Fibroblast of peridontal ligament (primary cell): Measurements from ENCODE around the gene ZBTB7C.

Source experiments
- DNase-seq: peaks from one replicate; pipeline ENCODE4 v3.0.0-alpha.2; 2010; ENCODE audit errors: extremely low read depth

The ZBTB7C gene

DNA sequence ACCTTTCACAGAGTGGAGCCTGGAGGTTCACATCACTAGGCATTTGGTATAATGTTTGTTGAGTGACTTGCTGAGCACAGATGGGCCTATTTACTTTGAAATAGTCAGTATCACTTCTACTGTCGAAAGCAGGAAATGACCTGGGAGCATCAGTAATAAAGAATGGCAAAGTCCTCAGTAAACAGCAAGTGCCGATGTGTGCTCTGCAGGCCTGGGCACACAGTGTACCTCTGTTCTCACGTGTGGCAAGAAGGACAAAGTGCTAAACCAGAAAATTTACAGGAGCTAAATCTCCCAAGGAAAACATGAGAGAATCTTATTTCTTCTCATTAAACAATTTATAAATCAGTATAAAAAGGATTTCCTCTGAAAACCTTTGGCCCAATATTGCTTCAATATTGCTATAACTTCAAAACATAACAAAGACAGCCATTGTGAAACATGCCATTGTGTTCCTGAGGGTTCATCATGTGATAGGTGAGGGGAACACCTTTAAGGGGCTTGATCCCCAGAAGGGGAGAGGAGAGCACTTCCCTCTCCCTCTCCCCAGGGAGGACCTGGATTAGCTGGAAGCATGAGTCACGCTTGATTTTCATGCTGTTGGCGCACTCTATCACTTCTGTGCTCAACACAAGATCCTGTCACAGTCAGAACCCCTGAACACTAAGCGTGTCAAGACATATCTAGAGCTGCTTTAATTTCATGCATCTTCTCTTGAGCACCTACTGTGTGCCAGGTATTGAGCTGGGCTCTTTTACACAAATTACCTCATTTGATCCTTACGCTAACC lies 347.2 kb downstream of the ZBTB7C start:
- DNase-seq = no peak

DNA sequence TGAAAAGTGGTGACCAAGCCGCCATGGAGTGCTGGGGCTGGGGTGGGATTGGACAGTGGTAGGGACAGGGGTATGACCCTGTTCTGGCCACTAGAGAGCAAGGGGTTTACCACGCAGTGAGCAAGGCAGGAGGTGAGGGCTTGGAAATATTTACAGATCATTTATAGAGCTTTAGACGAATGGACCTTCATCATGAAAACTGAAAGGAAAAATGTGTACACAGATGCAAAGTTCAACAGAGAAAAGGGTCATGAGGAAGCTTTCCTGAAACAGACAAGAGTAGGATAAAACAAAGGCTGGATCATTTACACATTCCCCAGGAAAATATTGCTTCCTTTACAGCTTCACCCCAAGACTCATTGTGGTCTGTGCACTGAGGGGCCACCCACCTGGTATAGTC lies 348.2 kb downstream of the ZBTB7C start:
- DNase-seq = no peak

DNA sequence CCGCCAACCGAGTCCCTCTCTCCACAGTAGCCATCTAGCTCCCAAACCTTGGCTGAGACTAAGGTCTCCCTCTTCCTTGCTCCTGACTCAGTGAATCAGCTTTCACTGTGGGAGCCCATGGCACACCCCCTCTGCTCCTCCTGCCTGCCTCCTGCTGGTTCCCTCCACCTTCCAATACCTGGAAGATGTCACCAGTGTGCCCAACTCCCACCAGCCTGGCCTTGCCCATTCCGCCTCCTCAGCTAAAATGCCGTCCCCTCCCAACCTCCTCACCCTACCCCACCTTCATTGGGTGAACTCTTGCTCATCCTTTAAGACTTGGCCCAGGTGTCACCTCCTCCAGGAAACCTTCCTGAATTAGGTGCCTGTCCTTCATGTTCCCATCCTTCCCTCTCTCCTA lies 348.8 kb downstream of the ZBTB7C start:
- no peak for DNase-seq

DNA sequence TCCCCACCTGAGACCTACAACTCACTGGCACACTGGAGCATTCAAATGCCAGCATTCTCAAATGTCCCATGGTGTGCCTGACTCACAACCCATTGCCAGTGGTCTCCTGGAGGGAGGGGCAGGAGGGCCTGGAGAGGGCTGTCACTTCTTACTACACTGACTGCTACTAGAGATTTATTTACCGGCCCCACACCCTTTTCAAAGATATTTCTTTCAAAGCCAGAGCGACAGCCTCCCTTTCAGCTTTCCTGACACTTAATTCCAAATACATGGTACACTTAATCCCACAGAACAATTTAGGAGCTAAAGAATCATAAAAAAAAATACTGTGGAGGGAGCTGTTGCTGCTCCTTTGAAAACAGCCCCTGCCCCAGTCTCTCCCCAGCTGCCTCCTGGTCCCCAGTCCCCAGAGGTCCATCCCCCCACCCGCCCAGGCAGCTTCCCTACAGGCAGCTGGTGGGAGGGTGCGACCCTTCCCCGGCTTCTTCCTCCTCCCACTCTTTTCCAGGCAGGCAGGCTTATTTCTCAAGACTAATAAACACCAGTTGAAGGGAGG lies 349.6 kb downstream of the ZBTB7C start:
- DNase-seq = no peak

DNA sequence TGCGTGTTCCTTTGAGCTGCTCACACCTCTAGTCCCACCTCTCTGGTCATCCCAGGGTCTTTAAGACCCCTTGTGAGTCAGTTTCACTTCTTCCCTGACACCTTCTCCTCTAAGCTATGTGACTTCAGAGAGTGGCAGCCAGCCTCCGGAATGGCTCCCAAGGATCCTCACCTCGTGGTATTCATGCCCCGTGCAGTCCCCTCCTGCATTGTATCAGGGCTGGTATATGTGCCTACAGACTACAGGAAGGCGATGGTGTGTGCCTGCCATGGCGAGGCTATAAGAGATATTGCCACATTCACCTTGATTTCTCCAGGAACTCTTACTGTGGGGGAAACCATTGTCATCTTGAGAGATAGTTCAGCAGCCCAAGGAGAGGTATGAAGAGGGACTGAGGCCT lies 350.7 kb downstream of the ZBTB7C start:
- no peak for DNase-seq

DNA sequence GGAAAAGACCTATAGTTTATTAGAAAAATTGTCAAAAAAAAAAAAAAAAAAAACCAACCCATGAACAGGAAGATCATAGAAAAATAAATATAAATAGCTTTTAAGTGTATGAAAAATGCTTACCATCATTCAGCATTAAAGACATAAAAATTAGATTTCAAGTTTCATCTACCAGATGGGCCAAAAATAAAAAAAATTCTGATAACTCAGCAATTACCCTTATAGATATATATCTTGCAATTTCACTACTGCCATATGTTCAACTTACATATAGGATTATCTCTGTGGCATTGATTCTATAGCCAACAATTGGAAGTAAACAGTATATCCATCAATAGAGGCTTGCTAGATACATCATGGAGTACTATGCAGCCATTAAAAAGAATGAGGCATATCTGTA lies 352.2 kb downstream of the ZBTB7C start:
- DNase-seq = no peak

DNA sequence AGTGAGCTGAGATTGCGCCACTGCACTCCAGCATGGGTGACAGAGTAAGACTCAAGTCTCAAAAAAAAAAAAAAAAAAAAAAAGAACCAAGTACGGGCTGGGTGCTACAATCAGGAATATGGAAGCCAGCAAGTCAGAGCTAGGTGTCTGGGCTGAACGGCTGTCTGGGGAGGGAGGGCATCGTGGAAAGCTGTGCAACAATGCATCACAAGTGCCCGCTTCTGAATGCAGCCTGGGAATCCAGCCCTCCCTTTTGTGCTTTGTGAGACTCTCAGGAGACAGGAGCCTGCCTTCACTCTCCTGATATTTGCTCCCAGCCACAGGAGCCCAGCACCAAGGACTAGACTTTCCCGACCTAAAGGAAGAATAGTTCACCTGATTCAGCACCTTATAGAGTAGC lies 353.8 kb downstream of the ZBTB7C start:
- no peak for DNase-seq

DNA sequence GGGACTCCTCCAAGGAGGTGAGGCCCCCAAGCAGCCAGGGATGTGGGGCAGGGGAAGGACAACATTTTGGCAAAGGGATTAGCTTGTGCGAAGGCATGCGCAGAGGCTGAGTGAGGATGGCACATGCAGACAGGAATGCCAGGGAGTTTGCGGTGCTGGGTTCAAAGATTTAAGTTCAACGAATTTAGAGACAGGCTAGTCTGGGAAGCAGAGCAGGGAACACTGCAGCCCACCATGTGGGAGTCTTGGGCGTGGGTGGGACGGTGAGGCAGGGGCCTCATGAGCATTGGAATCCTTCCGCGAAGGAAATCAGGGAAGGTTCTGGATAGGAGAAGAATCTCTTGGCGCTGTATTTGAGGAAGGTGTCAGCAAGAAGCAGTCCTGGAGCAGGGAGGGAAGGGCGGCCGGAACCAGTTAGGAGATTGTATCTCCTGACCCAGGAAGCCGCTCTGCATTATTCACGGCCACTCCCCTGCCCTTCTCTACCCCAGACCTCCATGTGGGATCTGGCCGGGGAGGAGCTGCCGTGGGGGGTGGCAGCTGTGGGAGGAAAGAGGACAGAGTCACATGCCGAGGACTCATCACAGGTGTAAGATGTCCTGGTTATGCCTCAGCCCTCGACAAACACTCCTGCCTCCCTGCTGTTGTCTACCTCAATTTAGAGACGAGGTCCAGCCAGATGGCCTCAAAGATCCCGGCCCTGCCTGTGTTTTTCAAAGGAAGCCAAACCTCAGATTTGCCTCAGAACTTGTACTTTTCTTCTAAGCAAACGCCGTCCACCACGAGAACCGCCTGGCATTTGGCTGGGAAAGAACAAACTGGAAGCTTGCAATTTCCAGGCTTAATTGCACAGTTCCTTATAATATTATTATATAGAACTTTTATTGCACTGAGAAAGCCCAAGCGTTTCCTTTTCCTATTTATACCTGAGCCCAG lies 355.0 kb downstream of the ZBTB7C start:
- no peak for DNase-seq

DNA sequence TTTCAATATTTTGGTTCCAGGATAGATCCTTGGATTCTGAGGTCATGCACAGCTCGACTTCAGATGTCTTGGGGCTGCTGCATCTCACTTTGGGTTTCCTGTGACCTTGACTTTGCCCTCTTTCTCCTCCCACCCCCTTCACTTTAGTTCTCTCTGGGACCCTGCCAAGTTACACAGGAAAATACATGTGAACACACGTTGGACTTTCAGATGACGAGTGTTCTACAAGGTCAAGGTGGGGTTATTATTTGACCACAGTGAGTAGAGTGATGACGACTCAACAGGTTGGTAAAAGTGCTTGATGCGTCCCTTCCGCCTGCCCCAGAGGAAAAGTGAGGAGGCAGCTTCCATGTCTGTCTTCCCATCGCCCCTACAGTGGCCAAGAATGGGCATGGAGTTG lies 356.3 kb downstream of the ZBTB7C start:
- DNase-seq = no peak

DNA sequence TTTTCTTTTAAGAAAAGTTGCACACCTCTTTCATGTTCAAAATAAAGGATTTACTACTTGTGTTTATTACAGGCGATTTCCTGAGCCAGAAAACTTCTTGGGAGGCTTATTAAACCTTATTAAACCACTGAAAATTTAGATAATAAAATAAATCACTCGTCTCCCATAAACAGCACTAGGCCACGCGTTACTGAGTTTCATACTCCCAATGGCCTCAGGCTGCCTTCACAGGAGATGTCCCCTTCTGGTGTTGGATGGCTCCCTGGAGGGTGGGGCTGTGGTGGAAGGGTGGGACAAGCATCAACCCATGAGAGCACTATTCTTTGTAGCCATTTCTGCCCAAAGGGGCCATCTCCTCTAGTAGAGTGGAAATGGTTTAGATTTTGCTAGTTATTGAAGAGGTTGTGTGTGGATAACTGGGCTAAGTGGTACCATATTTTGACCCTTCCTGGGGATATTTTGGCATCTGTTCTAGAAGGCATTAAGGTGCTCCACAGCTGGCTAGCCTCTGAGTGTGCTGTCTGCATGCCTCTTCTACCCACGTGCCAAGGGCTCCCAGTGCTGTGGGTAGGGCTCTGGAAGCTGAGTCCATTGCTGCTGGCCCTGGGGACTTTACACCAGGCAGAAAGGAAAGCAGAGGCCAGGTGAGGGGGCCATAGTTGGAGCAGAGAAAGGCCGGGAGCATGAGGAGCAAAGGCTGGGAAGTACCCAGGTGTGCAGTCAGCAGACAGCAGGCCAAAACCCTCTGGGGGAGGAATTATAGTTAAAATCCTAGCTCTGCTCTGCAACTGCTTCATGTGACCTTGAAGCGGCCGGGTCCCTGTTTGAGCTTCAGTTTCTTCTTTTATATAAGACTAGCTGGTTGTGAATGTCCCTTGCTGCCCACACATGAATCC lies 357.0 kb downstream of the ZBTB7C start:
- no peak for DNase-seq

DNA sequence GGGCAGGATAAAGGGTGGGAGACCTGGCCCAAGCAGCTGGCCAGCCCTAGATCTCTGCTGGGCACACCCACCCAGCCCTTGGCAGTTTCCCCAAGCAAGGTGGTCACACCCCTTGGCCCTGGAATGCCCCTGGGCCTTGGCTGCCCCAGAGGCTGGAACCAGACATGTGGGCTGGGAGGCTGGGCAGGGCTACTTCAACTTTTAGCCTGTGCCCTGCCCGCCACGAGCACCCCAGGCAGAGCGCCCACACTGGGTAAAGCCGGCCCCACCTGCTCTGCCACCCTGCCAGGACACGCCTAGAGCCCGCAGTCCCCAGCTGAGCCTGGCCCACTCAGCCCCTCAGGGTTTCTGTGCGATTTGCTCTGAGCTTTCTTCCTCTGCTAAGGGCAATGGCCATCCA lies 359.0 kb downstream of the ZBTB7C start:
- no peak for DNase-seq

DNA sequence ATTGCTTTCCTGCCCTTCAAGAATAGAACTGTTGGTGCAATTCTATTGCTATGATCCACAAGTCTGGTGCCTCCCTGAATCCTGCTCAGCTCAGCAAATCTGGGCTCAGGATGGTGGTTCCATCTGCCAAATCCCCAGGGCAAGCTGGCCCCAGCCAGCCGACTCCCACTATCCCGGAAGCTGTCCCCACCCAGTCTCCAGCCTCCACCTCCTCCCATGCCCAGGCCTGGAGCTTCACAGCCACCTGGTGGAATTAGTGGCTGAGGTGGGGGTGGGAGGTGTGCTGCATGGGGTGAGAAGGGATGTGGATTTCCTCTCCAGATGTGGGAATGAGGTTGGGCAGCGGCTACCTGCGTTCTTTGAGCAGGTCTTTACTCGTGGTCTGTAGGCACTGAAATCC lies 359.4 kb downstream of the ZBTB7C start:
- no peak for DNase-seq

DNA sequence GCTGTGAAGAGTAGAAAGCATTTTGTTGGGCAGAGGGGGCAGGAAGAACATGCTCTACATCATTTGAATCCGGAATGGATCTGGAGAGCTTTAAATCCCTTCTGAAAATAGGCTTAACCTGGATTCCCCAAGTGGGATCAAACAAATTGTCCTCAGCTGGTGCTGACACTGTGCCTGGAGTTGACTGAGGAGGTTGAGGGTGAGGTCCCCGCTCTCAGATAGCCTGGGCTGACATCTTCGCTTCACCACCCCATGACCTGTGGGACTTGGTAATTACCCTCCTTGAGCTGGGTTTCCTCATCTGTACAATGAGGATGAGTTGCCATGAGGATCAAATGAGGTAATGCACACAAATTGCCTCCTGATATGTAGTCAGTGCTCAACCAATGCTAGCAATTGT lies 360.9 kb downstream of the ZBTB7C start:
- DNase-seq = no peak

DNA sequence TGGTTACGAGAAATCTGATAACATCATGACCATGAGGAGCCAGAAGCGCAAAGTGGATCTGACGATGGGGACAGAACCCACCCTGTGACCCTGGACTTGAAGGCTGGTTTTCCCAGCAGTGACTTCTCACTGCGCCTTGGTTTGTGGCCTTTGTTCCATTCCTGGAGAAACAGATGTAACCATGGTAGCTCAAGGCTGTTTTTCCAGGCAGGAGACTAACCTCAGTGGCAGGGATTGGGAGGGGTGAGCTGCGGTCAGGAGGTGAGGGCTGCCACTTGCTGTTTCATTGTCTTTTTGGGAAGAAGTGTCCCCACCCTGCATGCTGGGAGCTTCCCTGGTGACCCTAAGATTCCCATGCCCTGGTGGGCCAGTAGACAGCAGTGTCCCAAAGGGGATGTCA lies 362.3 kb downstream of the ZBTB7C start:
- no peak for DNase-seq

DNA sequence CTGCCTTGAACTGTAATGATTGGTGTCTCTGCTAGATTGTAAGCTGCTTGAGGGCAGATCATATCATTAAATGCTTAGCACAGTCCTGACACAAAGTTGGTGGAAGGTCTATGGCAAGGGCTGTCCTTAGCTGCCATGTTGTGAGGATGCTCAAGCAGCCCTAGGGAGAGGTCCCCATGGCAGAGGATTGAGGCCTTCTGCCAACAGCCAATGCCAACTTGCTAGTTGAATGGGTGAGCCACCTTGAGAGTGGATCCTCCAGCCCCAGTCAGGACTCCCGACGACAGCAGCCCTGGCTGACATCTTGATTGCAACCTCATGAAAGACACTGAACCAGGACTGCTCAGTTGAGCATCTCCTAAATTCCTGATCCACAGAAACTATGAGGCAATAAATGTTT lies 363.4 kb downstream of the ZBTB7C start:
- no peak for DNase-seq

DNA sequence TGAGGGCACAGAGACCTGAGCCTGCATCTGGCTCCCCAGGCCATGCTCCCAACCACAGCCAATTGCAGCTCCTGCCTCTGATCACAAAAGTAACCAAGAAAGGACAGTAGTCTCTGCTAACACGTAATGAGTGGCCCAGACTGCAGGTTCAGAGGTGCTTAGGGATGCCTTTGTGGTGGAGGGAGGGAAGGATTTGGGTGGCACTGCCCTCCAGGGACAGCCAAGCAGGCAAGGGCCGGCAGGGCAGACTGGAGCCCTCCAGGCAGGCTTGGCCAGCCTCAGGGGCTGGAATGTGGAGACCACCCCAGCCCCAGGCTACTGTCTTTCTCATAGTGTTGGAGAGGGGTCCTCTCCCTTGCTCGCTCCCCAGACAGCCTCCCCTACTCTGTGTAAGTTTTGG lies 364.2 kb downstream of the ZBTB7C start:
- no peak for DNase-seq

DNA sequence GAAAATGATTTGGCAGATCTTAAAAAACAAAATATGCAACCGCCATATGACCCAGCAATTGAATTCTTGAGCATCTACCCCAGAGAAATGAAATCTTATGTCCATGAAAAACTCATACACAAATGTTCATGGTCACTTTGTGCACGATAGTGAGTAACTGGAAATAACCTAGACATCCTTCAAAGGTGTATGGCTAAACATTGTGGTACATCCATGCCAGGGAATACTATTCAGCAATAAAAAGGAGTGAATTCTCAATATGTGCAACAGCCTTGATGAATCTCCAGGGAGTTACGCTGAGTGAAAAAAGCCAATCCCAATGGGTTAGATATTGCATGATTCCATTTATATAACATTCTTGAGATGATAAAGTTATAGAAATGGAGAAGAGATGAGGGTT lies 366.0 kb downstream of the ZBTB7C start:
- no peak for DNase-seq

DNA sequence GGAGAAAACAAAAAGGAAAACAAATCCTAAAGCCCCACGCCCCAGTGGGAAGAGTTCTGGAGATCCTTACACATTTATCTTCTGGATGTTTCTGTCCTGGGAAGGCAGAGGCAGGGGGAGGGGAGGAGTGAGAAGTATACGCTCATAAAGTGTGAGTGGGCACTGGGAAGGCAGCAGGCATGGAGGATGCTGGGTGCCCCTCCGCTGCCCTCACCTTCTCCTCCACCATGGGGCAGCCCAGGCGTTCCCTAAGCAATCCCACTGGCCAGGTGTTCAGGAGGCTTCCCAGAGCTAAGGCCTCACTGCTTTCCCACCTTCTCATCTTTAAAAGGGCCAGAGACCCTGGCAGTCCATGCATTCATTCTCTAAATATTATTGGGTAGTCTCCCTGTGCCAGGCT lies 366.8 kb downstream of the ZBTB7C start:
- DNase-seq = no peak

DNA sequence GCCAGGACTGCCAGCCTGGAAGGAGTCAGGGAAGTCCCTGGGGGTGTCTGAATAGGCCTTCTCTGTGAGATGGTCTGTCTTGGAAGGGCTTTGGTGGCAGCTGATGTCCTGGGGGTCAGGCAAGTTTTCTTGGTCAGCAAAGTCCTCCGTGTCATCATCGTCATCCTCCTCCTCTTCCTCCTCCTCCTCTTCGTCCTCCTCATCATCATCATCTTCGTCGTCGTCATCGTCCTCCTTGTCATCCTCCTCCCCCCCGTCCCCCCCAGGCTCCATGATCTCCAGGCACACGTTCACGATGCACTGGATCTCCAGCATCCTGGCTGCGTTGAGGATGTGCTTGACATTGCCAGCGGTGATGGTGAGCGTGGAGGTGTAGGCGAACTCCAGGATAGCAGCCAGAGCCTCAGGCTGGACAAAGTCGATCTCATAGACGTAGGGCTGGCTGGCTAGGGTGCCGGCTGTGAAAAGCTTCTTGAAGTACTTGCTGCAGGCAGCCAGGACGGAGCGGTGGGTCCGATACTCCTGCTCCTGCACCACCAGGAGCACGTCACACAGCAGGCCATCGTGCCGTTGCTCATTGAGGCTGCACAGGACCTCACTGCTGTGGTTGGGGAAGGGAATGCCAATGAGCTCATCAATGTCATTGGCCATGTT lies 368.6 kb downstream of the ZBTB7C start:
- DNase-seq = no peak

DNA sequence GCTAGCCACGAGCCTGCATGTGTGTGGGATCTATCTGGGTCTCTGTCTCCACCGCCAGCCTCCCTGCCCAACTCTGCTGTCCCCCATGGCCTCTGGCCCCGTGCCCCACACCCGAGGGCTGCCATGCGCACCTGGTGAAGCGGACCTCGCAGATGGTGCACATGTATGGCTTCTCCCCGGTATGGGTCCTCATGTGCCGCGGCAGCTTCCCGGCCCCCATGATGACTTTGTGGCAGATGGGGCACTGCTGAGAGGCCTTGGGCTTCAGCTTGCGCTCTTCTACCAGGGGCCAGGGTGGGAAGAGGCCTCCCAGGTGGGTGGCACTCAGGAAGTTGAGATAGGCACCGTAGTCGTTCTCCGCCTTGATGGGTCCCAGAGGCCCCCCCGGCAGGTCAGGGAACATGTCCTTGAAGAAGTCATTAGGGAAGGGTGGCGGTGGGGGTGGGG lies 369.4 kb downstream of the ZBTB7C start:
- no peak for DNase-seq

DNA sequence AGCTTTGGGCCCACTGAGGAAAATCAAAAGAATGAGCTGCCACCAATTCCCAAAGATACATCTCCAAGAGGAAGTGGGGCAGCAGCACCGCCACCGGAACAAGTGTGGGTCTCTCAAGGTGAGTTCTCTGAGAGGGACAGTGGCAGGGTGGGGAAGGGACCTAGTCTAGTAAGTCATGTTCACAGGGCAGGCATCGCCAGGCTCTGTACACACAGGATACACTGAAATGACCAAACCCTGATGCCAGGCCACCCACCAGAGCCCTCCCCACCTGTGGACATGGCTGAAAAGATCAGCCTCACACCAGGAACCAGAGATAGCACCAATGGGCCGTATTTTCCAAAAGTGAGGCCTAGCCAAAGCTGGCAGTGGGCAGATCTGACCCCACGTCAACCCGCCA lies 370.5 kb downstream of the ZBTB7C start:
- no peak for DNase-seq
